GM12875 (cell line): ENCODE results near the gene SHISA3.

Experiments
- H3K4me3 ChIP-seq: one replicate; pipeline ENCODE4 v1.5.1; 2011; ENCODE audit warnings: low read depth, low read length, control low read depth
- TF ChIP-seq, protein P1 (sequence below): IDR thresholded peaks from 2 replicates; pipeline ENCODE4 v1.5.1; 2011; ENCODE audit warnings: low read depth, mild to moderate bottlenecking, control low read depth, inconsistent platforms, low read length, moderate library complexity, borderline replicate concordance; ENCODE audit not compliant: insufficient read depth

Gene SHISA3

DNA sequence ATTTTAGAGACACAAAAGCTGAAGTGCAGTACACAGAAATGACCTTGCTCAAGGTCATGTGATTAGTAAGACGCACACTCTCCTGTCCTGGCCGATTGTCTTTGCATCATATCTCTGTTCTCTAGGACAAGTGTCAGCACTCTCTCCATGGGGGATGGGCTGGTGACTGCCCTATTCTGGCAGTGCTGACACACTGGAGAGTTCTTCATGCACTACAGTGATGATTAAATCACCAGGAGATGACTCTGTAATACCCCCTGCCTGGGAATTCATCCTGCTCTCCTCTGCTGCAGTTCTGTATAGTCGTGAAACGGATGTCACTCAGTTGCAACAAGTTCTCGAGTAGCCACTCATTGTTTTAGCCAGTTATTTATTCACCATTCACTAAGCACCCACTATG, 5.3 kb upstream of the SHISA3 start:
- H3K4me3 ChIP-seq, result no peak overlapping the region
- TF ChIP-seq, protein P1, sequence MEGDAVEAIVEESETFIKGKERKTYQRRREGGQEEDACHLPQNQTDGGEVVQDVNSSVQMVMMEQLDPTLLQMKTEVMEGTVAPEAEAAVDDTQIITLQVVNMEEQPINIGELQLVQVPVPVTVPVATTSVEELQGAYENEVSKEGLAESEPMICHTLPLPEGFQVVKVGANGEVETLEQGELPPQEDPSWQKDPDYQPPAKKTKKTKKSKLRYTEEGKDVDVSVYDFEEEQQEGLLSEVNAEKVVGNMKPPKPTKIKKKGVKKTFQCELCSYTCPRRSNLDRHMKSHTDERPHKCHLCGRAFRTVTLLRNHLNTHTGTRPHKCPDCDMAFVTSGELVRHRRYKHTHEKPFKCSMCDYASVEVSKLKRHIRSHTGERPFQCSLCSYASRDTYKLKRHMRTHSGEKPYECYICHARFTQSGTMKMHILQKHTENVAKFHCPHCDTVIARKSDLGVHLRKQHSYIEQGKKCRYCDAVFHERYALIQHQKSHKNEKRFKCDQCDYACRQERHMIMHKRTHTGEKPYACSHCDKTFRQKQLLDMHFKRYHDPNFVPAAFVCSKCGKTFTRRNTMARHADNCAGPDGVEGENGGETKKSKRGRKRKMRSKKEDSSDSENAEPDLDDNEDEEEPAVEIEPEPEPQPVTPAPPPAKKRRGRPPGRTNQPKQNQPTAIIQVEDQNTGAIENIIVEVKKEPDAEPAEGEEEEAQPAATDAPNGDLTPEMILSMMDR, result no peak

DNA sequence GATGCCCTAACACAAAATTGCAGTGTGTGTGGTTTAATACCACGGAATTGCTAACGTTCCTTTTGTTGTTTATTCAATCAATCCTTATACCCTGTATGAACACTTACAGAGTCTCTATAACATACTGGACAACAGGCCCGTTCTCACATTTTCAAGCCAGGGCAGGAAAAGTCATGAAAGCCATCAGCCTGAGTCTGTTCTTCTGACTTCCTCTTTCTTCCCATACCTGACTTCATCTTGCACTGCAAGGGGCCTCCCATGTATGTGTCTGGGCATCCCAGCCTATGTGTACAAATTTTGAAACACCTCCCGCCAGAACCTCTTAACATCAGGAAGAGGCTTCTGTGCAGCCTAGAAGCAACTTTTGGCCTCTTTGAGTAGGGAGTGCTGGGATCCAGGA, 4.9 kb upstream of the SHISA3 start:
- TF ChIP-seq, protein P1, result no peak
- H3K4me3 ChIP-seq, result no peak overlapping the region

DNA sequence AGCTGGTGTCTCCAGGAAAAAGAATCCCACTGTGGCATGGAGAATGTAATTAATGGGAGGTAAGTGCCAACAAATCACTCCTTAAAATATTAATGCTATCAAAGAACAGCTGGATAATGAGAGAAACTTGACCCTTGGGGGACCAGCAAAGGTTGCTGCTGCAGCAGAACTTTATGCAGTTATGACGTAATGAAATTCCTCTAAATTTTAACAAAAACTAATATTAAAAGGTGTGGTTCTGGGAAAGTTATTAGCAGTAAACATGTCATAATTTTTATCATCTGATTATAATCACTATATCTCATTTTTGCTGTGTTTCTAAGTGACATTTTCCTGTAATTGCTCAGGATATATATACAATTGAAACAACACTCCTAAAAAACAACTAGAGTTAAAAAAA, 1.7 kb upstream of the SHISA3 start:
- TF ChIP-seq, protein P1, result no peak
- no peak overlapping the region for H3K4me3 ChIP-seq

DNA sequence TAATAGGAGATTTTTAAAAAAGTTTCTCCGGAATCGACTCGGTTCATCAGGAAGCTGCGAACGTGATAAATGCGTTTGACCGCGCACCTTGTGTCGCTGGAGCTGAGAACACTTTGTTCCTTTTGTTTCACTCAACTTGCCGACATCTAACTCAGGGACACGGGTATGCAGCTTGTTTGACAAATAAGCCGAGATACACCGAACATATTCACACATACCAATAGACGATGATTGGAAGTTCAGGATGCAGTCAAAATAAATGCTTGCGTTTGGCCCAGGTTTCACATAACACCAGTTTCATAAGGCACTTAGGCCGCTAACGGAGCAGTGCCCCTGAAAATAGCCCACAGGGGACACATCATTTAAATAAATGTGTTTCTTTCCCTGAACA, 932 bp upstream of the SHISA3 start:
- peak overlapping the region; percentile 99 for H3K4me3 ChIP-seq
- TF ChIP-seq, protein P1, result no peak

DNA sequence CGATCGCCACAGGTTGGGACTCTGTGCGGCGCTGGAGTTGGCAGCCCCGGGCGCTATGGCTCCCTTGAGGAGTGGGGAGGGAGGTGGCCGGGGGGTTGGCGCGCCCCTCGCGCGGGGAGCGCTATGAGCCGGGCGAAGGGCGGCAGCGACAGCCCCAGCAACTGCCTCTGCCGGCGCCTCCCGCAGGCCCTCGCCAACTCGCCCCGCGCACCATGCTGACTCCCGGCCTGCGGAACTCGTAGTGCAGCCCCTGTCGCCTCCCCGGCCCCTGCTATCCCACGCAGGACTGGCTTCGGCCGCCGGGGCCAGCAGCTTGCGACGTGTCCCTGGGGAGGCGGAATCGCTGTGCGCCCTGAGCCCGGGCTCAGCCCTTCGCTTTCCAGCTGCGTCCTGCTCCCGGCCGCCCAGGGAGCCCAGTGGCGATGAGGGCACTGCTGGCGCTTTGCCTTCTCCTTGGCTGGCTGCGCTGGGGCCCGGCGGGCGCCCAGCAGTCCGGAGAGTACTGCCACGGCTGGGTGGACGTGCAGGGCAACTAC, 415 bp downstream of the SHISA3 start:
- TF ChIP-seq, protein P1, result no peak
- peak overlapping the region; percentile 99 for H3K4me3 ChIP-seq

DNA sequence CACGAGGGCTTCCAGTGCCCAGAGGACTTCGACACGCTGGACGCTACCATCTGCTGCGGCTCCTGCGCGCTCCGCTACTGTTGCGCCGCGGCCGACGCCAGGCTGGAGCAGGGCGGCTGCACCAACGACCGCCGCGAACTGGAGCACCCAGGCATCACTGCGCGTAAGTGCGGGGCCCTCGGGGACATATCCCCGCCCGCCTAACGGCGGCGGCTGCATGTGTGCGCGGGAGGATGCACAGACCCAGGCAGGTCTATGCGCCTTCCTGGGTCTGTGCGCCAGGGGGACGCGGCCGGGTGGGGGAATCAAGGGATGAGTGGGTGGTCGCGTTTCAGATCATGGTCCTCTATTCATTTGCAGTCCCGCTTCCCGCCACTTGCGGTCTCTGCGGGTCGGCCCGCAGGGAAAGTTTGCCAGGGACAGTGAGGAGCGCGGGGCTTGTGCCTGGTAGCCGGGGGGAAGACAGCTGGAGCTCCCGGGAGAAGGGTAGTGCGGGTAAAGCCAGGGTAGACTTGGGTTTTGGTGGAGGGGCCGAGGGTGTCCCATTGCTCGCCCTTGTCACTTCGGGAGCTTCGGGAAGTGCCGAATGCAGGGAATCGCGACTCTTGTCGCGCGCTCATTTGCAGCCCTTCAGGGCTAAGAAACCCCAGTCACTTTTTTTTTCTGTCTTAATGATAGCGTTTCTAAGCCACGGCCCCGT, 1.0 kb downstream of the SHISA3 start:
- peak overlapping the region; percentile 99 for H3K4me3 ChIP-seq
- TF ChIP-seq, protein P1, result 0 out of 2 replicates have a peak, but pooled peaks have one; percentile 10

DNA sequence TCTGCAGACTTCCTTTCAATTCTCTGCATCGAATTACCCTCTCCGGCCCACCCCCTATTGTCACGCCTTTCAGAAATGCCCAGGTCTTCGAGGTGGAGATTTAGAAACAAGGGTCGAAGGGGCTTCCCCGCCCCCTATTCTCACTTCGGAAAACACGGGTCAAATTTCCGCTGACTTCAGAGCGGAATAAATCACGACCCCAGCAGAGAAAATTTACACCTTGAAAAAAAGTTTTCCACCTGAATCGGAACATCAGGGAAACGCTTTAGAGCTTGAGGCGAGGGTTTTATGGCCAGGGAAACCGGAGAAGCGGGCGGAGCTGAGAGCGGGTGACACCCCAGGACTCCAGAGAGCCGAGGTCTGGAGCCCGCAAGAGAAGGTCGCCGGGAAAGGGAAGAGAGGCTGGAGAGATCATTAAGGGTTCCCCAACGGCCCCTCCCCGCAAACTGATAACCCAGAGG, 1.6 kb downstream of the SHISA3 start:
- TF ChIP-seq, protein P1, result no peak
- H3K4me3 ChIP-seq, result peak overlapping the region; percentile 99
